Gastroesophageal sphincter (tissue), 4 donors: ENCODE measurements around the gene EFL1. TPM values are rescaled to one million over a fixed set of nuclear protein-coding genes. Genes with fewer than 3 reads are reported as not detected.
"Not testable (repeated sequence)": the region's sequence is repeated elsewhere in the genome, so short reads cannot be mapped to it uniquely, and the experiment has no call there.

ENCODE experiments used
- ATAC-seq: fragments of 150-250 bp; one replicate; pipeline ENCODE4 v1.9.1; 2016; ENCODE audit warnings: mild to moderate bottlenecking, moderate library complexity
- H3K27ac ChIP-seq, 4 donors: fragments of 200-600 bp; sonication (generic) in 3 of 4; 1 replicate in 3 of 4; 2 replicates in 1 of 4; pipeline ENCODE4 v1.5.1; 2016 to 2019
- H3K27me3 ChIP-seq: fragments of 200-600 bp; sonication (generic); one replicate; pipeline ENCODE4 v1.5.1; 2019
- H3K36me3 ChIP-seq, 2 donors: fragments of 200-600 bp; sonication (generic); one replicate each; pipeline ENCODE4 v1.5.1; 2019; ENCODE audit warnings: control low read depth in 1 of 2
- H3K4me1 ChIP-seq, 3 donors: fragments of 200-600 bp; sonication (generic); 1 replicate in 2 of 3; 2 replicates in 1 of 3; pipeline ENCODE4 v1.5.1; 2016 to 2019; ENCODE audit warnings: control low read depth in 2 of 3
- H3K4me3 ChIP-seq, 2 donors: fragments of 200-600 bp; sonication (generic); one replicate each; pipeline ENCODE4 v1.5.1; 2019; ENCODE audit warnings: mild to moderate bottlenecking in 1 of 2, moderate library complexity in 1 of 2
- H3K9me3 ChIP-seq, 3 donors: fragments of 200-600 bp; sonication (generic); one replicate each; pipeline ENCODE4 v1.5.1; 2017 to 2019; ENCODE audit warnings: control low read depth in 2 of 3
- CTCF ChIP-seq, 4 experiments: fragments of 200-600 bp in 2 of 4; fragments of 450-650 bp in 2 of 4; sonication (generic) in 1 of 4; IDR thresholded peaks; one replicate each; pipeline ENCODE4 v1.5.1; 2017 to 2019; ENCODE audit warnings: antibody characterized with exemption in 4 of 4, mild to moderate bottlenecking in 2 of 4, moderate library complexity in 2 of 4
- EP300 ChIP-seq: sonication (generic); formaldehyde crosslinking; IDR thresholded peaks from one replicate; pipeline ENCODE4 v1.6.1; 2017; ENCODE audit warnings: antibody characterized with exemption, mild to moderate bottlenecking
- POLR2A ChIP-seq, 2 donors: fragments of 450-650 bp; IDR thresholded peaks; one replicate each; pipeline ENCODE4 v1.6.1; 2017; ENCODE audit warnings: antibody characterized with exemption in 2 of 2, mild to moderate bottlenecking in 2 of 2, moderate library complexity in 1 of 2
- POLR2AphosphoS5 ChIP-seq: sonication (generic); formaldehyde crosslinking; IDR thresholded peaks from one replicate; pipeline ENCODE4 v1.6.1; 2017; ENCODE audit warnings: antibody characterized with exemption
- WGBS, 2 donors: methylation state at CpG; one replicate each; pipeline ENCODE4 v1.1.5; 2018; ENCODE audit warnings: low coverage in 1 of 2; 5-methylcytosine and 5-hydroxymethylcytosine counted together
- total RNA-seq, 4 donors: library from RNA; depleted of rRNA; stranded (reverse); fragments of >200 nt; gene quantifications; one replicate each; pipeline ENCODE4 v1.1.0, GENCODE V29; 2016

EFL1 gene
- total RNA-seq, 4 donors from 2014 or later, result 12.1 to 17.7 (median 15.5) TPM

- Histone ChIP-seq H3K36me3 (no peaks in the 10 kb centered on the region), H3K27me3 (no peaks in the 10 kb centered on the region), H3K9me3 (no peaks in the 10 kb centered on the region), H3K4me1 (no peaks in the 10 kb centered on the region), H3K4me3 (no peak overlapping the region), H3K27ac (no peak overlapping the region)
- 90 to 92% methylated on average over 2 of the region's 2 CpGs for WGBS, 2 donors
- ATAC-seq, result no peak
- no peak for TF ChIP-seq POLR2A (IDR thresholded peaks at IDR 0.05)
- no peak for TF ChIP-seq CTCF (IDR thresholded peaks at IDR 0.05)
- TF ChIP-seq POLR2AphosphoS5, result no peak
- TF ChIP-seq EP300, result no peak
Measured at GRCh38 chr15:82196353-82196752, 66.2 kb downstream of the EFL1 start.

GRCh38 chr15:82195818-82196217 is 66.7 kb downstream of the EFL1 start:
- H3K27ac ChIP-seq, ATAC-seq, H3K4me3 ChIP-seq, H3K4me1 ChIP-seq, H3K36me3 ChIP-seq, H3K27me3 ChIP-seq, H3K9me3 ChIP-seq: not testable (repeated sequence)
- 69 to 71% methylated on average over 5 to 7 of the region's 7 CpGs for WGBS, 2 donors

- not testable (repeated sequence) for ATAC-seq, H3K4me3 ChIP-seq, H3K27me3 ChIP-seq, H3K9me3 ChIP-seq, H3K36me3 ChIP-seq, H3K27ac ChIP-seq, H3K4me1 ChIP-seq
- WGBS, 2 donors, result 67 to 68% methylated on average over 6 of the region's 6 CpGs
Measured at GRCh38 chr15:82194488-82194887, 68.0 kb downstream of the EFL1 start.

- H3K27me3 ChIP-seq, H3K27ac ChIP-seq, H3K36me3 ChIP-seq, H3K4me3 ChIP-seq, ATAC-seq, H3K4me1 ChIP-seq, H3K9me3 ChIP-seq: not testable (repeated sequence)
- WGBS, 2 donors, result no CpG with 5 or more reads among the region's 1 CpG
Measured at GRCh38 chr15:82193435-82193834, 69.1 kb downstream of the EFL1 start.

- H3K4me3 ChIP-seq, H3K27me3 ChIP-seq, H3K27ac ChIP-seq, H3K9me3 ChIP-seq, ATAC-seq, H3K4me1 ChIP-seq, H3K36me3 ChIP-seq: not testable (repeated sequence)
- 88 to 100% methylated on average over 3 to 4 of the region's 4 CpGs for WGBS, 2 donors
Measured at GRCh38 chr15:82192394-82192793, 70.1 kb downstream of the EFL1 start.

- WGBS, 2 donors, result 89 to 94% methylated on average over 5 to 6 of the region's 6 CpGs
- Histone ChIP-seq H3K36me3 (no peaks in the 10 kb centered on the region), H3K27me3 (no peaks in the 10 kb centered on the region), H3K4me3 (no peak overlapping the region), H3K9me3 (no peaks in the 10 kb centered on the region), H3K4me1 (peaks cover 0 to 26% (median 2%) of the 10 kb centered on the region in 3 donors), H3K27ac (no peak overlapping the region)
- no peak for ATAC-seq
- TF ChIP-seq POLR2A (IDR thresholded peaks at IDR 0.05) (no peak), CTCF (IDR thresholded peaks at IDR 0.05) (no peak), EP300 (no peak), POLR2AphosphoS5 (no peak)
Measured at GRCh38 chr15:82186719-82187406, 75.7 kb downstream of the EFL1 start.

GRCh38 chr15:82186161-82186560 is 76.4 kb downstream of the EFL1 start:
- no peaks in the 10 kb centered on the region for H3K27me3 ChIP-seq
- TF ChIP-seq EP300 (no peak), CTCF (IDR thresholded peaks at IDR 0.05) (no peak)
- H3K36me3 ChIP-seq, result no peaks in the 10 kb centered on the region
- no peak for ATAC-seq
- 89 to 94% methylated on average over 2 of the region's 2 CpGs for WGBS, 2 donors
- H3K9me3 ChIP-seq, result no peaks in the 10 kb centered on the region
- peaks cover 0 to 26% (median 2%) of the 10 kb centered on the region in 3 donors for H3K4me1 ChIP-seq
- H3K4me3 ChIP-seq, result no peak overlapping the region
- H3K27ac ChIP-seq, result no peak overlapping the region
